GM18907 (cell line): ENCODE data around the gene ZNF552.
"Not testable (repeated sequence)": the region's sequence is repeated elsewhere in the genome, so short reads cannot be mapped to it uniquely, and the experiment has no call there.

Source experiments
- ATAC-seq: cut with Tn5 transposase; IDR thresholded peaks from one replicate; pipeline ENCODE4 v1.9.1; 2021; ENCODE audit warnings: mild to moderate bottlenecking, moderate library complexity; ENCODE audit not compliant: unreplicated experiment

ZNF552 gene

GRCh38 chr19:57819475-57820148 lies 4.9 kb upstream of the ZNF552 start:
- peak; percentile 86 for ATAC-seq

GRCh38 chr19:57818378-57818777 lies 3.7 kb upstream of the ZNF552 start:
- ATAC-seq = no peak

- ATAC-seq = no peak
Measured at GRCh38 chr19:57817976-57818375, 3.3 kb upstream of the ZNF552 start.

- no peak for ATAC-seq
Measured at GRCh38 chr19:57816652-57817051, 1.9 kb upstream of the ZNF552 start.

- no peak for ATAC-seq
Measured at GRCh38 chr19:57815247-57816075, 748 bp upstream of the ZNF552 start.

DNA sequence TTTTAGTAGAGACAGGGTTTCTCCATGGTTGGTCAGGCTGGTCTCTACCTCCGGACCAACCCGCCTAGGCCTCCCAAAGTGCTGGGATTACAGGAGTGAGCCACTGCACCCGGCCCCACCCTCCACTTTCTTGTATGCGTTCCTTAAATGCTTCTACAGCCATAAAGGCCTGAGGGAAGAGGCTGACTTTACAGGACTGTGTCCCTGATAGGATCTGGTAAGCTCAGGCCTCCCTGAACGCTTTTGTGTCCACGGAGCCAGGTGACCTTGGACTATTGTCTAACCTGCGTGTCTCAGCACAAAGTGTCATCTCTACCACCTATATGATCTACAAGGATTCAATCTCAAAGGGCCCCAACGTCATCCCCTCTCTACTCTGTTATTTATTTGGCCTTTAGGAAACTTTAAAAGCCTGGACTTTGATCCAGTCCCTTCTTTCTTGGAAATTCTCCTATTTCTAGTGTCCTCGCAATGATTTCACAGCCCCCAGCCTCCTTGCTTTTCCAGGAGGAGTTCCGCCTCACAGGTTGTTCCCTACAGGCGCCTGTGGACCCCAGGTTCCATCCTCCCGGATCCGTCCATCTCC lies 701 bp downstream of the ZNF552 start:
- ATAC-seq = no peak

- not testable (repeated sequence) for ATAC-seq
Measured at GRCh38 chr19:57812975-57813820, 1.5 kb downstream of the ZNF552 start.

DNA sequence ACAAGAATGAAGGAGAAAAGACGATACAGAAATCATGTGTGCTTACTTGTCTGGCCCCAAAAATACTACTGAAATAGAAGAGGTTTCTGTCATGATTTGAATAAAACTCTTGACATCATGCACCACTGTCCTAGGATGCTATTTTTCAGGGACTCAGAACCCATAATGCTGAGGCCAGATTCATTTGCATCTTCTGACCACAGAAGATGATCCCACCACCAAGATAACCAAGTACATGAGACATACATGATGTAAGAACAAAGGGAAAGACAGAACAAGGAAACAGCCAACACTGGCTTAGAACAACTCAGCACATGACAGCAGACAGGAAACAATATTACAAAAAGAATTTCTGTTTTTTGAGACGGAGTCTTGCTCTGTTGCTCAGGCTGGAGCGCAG lies 2.5 kb downstream of the ZNF552 start:
- ATAC-seq = no peak

GRCh38 chr19:57810410-57811295 lies 4.1 kb downstream of the ZNF552 start:
- not testable (repeated sequence) for ATAC-seq

DNA sequence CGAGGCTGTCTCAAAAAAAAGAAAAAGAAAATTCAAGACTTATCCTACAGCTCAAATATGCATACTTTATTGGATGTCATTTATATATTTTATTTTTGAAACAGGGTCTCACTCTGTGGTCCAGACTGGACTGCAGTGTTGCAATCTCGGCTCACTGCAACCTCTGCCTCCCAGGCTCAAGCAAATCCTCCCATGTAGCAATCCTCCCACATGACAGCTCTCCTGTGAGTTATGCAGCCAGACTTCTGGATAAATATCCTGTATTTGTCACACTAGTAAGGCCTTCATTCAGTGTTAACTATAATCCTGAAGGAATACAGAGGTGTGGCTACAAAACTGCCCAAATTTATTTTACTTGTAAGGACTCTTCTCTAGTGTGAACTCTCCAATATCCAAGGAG lies 7.2 kb downstream of the ZNF552 start:
- no peak for ATAC-seq

DNA sequence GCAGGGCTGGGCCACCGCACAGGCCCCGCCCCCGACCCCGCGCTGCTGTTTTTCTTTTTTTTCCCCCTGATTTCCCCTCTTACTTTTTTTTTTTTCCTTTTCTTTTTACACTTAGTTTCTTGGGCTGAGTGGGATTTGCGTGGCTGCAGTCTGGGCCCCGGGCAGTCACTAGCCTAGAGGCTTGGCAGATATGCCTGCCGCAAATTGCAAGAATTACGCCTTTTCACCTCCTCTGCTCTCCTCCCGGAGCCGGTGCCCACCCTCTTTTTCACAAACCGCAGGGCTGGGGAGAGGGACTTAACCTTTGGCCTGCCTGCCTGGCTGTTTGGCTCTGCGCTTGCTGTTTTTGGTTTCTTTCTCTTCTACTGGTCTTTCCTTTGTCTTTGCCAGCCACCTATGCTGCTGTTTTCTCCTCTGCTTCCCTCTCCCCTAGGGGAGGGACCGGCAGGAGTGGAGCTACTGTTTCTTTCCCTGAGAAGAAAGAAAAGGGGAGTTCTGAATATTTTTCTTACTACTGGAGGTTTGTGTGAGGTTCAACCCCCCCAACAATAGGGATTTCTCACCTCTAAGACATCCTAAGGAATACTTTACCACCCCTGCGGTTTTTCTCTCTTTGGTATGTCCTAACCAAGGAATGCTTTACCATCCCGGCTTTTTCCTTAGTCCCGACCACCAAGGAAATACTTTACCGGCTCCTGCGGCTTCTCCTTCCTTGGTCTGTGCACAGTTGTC lies 11.0 kb downstream of the ZNF552 start:
- ATAC-seq = no peak

GRCh38 chr19:57803265-57803593 lies 11.5 kb downstream of the ZNF552 start:
- no peak for ATAC-seq

GRCh38 chr19:57802269-57802668 lies 12.4 kb downstream of the ZNF552 start:
- no peak for ATAC-seq

DNA sequence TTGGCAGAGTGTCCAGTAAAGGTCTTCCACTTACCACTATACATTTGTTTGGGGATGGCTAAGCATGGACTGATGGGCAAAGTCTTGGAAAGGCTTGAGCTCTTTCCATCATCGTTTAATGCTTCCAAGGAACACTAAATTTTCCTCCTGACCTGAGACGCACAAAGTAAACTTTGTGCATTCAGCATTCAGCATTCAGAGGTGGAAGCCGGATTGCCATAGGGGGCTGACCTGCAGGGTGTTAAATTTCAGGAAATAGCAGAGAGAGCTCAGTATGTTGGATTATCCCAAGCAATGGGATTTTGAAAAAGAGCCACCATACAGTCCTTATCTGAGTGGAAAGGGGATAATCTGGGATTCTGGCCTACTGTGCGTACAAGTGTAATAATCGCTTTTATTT lies 14.0 kb downstream of the ZNF552 start:
- no peak for ATAC-seq

DNA sequence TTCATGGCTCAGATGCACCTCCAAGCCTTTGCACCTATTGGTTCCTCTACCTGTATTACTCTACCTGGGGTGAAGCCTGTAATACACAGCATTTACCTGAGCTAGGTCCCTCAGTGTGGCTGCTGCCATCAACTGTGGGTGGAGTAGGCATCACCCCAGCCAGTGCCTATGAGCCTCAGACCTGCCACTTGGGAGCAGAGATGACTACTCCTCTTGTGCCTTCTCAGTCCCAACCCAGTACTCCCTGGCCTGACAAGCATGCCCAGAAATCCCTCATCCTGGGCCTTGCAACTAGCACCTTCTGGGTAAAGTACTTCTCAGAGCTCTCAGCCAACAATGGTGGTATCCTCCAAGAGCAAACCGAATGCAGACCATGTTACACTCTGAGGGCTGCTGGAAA lies 18.1 kb downstream of the ZNF552 start:
- ATAC-seq = not testable (repeated sequence)

DNA sequence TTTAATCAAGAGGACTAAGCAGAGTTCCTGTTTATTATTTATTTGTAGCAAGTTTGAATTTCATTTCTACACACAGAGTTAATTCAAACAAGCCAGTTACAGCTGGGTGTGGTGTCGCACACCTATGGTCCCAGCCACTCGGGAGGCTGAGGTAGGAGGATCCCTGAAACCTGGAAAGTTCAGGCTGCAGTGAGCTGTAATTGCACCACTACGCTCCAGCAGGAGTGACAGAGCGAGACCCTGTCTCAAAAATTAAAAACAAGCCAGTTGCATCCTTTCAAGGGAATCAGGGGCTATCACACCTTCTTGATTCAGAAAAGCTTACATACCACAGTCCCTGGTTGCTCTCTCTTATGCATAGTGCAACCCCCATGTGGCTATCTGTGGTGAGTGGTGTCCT lies 25.4 kb downstream of the ZNF552 start:
- ATAC-seq = no peak

DNA sequence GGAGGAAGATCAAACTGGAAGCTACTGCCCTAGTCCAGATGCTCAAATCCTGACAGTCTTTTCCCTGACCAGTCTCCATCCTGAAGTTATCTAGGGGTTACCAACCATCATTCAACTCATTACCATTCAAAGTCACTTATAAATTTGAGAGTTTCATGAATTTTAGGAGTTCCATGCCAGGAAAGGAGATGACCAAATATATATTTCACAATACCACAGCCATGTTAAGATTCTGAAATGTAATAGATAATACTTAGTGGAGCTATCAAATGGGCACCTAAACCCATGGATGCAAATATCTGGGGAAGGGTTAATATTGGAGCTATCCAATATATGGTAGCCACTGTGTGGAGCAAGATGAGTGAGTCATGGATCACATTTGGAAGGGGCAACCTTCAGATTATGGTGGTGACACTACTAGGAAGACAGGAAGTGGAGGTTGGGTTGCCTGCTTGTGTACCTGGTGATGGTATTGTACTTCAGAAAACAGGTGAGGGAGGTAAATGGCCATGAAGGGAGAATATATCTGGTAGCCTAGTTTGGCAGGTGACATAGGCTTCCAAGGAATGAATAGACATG lies 26.5 kb downstream of the ZNF552 start:
- ATAC-seq = no peak

DNA sequence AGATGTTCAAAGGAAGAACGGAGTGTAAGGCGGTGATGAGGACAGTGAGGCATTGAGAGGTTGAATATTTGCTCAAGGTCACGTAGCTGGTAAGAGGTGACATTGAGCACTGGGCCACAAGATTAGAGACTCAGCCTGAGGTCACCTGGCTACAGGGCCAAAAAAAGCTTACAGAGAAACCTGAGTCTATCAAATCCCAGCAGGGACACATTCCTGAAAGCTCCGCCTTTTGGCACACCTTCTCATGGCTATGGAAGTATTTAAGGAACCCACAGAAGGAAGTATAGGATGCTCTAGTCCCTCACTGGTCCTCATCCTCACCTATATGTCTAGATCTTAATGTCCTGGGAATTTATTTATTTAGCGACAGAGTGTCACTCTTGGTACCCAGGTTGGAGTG lies 27.8 kb downstream of the ZNF552 start:
- ATAC-seq = no peak

DNA sequence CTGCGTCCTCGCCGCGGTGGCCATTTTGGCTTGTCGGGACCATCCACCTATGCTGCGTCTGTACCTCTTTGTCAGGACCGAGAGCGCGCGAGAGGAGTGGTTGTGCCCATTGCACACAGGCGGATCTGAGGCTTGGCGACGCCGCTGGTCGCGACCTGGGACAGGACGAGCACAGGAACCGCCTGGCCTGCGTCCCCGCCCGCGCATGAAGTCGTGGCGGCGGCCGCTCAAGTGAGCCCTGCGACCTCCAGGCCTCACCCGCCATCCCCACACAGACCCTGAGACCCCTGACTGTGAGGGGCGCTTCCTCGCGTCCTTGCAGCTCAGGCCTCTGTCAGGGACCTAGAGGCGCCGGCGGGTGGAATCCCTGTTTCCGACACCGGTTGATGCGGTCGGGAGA lies 28.4 kb downstream of the ZNF552 start:
- no peak for ATAC-seq
